Body of pancreas (tissue), 4 donors: ENCODE measurements around the gene SNX25.

Experiments used
- CTCF ChIP-seq, 7 experiments: fragments of 450-650 bp in 4 of 7; fragments of 200-600 bp in 3 of 7; sonication (generic) in 3 of 7; IDR thresholded peaks; one replicate each; pipeline ENCODE4 v1.5.1; 2016 to 2019; ENCODE audit warnings: antibody characterized with exemption in 7 of 7
- POLR2A ChIP-seq, 3 donors: fragments of 450-650 bp; IDR thresholded peaks; one replicate each; pipeline ENCODE4 v1.6.1; 2016; ENCODE audit warnings: antibody characterized with exemption in 3 of 3, mild to moderate bottlenecking in 2 of 3

GRCh38 chr4:185282968-185283367, 73.6 kb downstream of the SNX25 start:
- no peak for TF ChIP-seq CTCF (IDR thresholded peaks at IDR 0.05)
- TF ChIP-seq POLR2A (IDR thresholded peaks at IDR 0.05) = no peak
